OCI-LY1 (cell line): ENCODE data around the gene FBXO11.

Experiments
- CTCF ChIP-seq: fragments of 200-600 bp; sonication (generic), shearing (Covaris generic); IDR thresholded peaks from 2 replicates; pipeline ENCODE4 v1.5.1; 2017; ENCODE audit warnings: mild to moderate bottlenecking, antibody characterized with exemption, low read length, moderate library complexity, mixed read lengths
- EZH2 ChIP-seq: fragments of 200-600 bp; sonication (generic), shearing (Covaris generic); IDR thresholded peaks from 2 replicates; pipeline ENCODE4 v1.8.0; 2017; ENCODE audit warnings: borderline replicate concordance, mixed run types, mild to moderate bottlenecking, antibody characterized with exemption, low read length, moderate library complexity, mixed read lengths

- TF ChIP-seq CTCF (no peak), EZH2 (no peak)
Observed at GRCh38 chr2:47899915-47900816, 6.1 kb downstream of the FBXO11 start.
